AML-193 (cell line): ENCODE measurements around the gene S100A1.

Experiments
- DNase-seq, 2 experiments: peaks; one replicate each; lab custom pipeline; 2025; lab: John Stamatoyannopoulos, UW

The S100A1 gene

DNA sequence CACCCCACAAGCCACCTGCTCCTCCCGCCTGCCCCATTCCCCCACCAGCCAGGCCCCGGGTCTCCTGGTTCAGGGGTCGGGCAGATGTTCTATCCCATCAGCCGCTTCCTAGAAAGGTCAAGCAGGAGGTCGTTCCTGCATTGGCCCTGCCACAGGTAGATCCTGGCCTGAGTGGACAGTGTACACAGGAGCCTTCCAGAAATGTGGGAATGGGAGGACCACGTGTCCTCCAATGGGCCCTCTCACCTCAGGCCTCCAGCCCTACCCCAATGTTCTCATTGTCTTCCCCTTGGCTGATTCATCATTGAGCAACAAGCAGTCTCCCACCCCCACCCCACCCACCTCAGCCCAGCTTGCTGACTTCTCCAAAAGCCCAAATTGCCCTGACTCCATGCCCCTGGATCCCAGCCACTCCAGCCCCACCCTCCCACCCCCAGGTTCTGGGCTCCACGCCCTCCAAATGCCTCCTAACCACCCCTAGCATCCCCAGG, 17.4 kb upstream of the S100A1 start:
- no peak for DNase-seq

DNA sequence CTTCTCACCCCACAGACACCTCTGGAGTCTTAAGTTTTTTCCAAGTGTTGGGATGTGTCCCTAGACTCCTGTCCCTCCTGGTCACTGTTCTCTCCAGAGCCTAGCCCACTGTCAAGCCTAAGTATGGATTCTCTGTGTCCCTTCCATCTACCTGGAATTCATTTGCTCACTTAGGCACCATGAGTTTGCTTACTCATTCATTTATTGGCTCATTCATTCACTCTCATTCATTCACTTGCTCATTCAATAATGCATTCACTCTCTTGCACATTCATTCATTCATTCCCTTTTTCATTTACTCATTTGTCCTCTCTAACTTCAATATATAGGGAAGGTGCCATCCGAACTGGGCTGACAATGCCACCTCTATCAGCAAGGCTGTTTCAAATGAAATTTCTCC, 16.9 kb upstream of the S100A1 start:
- no peak for DNase-seq

DNA sequence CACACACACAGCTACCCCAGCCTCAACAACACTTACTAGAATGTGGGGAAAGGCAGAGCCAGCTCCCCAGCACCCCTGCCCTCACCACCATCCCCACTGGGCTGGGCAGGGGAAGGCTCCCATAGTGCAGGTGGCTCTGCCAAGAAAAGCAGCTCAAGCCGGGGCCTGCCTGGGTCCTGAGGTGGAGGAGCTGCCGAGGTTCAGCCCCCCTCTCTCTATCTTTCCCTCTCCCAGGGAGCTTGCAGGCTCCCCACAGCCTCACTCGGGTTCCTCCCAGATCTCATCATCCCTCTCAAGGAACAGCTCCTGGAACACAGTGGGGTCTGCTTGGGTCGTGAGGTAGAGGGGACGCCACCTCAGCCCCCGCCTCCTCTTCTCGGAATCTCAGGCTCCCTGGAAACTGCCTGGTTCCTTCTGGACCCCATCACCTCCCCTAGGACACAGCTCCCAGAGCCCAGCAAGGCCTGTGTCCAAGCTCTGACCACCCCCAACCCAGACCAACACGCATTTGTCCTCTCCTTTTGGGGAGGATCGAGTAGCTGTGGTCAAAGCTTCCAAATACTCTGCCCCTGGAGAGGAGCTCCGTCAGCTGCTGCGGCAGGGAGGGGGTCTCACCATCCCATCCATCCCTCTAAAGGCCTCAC, 16.0 kb upstream of the S100A1 start:
- DNase-seq = no peak

- no peak for DNase-seq
These were observed 15.4 kb upstream of the S100A1 start, which contains the start of gene S100A16 for GRCh38 chr1:153612755-153613331. Gene S100A16 (minus strand): TSS chr1:153613137. CDS start chr1:153608151, 4,986 bp downstream.

DNA sequence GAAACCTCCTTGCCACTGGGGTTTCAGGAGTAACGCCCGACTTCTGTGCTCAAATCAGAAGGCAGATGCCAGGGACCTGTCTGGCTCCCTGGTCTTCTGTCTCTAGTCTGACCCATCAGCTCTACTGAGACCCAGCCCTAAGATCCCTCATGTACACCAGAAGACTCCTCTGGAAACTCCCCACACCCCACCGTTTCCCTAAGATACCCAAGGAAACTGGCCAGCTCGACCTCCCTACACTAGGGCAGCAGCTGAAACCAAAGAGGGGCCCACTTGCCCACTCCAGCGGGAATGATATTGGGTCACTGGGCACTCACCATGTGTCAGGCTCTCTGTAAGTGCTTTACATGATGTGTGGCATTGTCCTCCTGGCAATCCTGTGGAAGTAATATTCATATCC, 14.8 kb upstream of the S100A1 start:
- no peak for DNase-seq

- DNase-seq = no peak
These were observed 13.9 kb upstream of the S100A1 start for GRCh38 chr1:153614189-153614900.

- DNase-seq = no peak
These were observed 13.3 kb upstream of the S100A1 start for GRCh38 chr1:153614906-153615305.

DNA sequence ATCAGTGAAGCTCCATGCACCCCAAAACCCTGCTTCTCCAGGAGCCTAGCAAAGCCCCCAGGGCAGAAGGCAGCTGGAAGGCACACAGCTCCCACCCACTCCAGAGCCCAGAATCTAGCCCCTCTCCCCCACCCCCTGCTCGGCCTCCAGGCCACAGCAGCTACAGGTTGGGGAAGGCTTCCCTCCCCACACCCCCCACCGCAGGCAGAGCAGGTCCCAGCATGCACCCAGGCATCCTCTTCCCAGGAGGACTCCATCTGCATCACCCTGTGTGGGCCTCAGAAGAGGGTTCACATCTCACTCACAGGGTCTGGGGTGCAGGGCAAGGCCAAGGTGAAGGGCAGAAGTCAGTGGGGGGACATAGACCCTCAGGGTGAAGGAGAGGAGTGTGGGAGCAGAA, 12.8 kb upstream of the S100A1 start:
- DNase-seq = no peak

- no peak for DNase-seq
These were observed 11.9 kb upstream of the S100A1 start, which contains the start of gene S100A14 for GRCh38 chr1:153616144-153616916. Gene S100A14 (minus strand): TSS chr1:153616325. CDS start chr1:153615858, 467 bp downstream.

GRCh38 chr1:153616917-153617311, 11.3 kb upstream of the S100A1 start:
- DNase-seq = no peak

DNA sequence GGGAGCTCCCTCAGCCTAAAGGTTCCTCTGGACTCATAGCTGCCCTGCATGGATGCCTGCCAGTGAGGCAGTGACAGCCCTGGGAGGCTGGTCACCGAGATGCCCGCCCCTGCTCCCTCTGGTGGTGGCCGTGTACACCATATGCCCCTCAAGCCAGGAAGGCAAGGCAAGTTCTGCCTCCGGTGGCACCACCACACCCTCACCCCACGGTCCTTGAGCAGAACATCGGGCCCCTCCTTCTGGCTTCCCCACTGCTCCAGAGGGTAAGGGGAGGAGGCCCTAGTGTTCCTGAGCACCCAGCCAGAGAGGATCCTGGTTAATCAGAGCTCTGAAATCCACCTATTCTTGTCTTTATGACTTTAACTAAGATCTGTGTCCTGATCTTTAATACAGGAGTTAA, 10.6 kb upstream of the S100A1 start:
- peak; percentile 33 to 61 for DNase-seq

DNA sequence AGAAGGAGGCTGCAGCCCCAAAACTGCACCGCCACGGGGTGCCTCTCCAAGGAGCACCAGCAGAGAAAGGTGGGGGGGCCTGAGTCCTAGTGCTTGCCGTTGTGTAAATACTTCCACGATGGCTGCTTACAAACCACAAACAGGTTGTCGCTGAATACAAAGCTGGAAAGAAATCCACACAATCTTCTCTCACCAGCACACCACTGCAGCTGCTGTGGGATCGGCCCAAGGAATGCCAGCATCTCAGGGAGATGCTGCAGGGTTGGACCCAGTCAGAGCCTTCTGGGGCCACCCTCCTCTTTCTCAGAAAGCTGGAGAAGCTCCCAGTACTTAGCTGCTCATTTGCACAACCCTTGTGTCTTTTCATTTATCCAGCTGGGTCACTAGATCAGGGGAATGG, 9.1 kb upstream of the S100A1 start:
- no peak for DNase-seq

DNA sequence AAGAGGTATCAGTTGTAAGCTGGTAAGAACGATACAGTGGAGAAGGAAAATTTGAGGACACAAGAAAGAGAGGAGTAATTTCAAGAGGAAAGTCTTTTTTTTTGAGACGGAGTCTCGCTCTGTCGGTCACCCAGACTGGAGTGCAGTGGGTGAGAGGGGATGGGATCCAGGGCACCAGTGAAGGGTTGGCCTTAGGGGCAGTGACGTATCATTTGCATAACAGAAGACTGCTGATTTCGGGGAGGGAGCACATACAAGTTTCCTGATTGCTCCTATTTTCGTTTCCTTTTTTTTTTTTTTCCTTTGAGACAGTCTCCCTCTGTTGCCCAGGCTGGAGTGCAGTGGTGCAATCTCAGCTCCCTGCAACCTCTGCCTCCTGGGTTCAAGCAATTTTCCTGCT, 5.1 kb upstream of the S100A1 start:
- DNase-seq = no peak

DNA sequence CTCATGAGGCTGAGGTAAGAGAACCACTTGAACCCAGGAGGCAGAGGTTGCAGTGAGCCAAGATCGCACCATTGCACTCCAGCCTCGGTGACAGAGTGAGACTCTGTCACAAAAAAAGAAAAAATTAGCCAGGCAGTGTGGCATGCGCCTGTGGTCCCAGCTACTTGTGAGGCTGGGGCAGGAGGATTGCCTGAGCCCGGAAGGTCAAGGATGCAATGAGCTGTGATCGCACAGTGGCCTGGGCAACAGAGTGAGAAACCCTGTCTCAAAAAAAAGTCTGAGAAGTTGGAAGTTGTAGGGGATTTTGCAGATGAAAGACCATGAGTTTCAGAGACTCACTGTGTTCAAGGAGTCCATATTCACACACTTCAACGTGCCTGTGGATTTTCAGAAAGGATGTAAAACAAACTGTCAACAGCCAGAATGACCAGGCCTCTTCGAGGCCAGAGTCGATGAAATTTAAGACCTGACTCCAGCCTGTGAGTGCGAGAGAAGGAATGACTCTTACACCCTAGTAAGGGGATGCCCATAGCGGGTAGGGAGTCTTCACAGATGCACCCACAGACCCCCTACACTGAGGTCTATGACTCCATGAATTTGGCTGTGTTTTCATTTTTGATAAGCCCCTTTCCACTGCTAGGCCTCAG, 3.1 kb upstream of the S100A1 start:
- DNase-seq = no peak

DNA sequence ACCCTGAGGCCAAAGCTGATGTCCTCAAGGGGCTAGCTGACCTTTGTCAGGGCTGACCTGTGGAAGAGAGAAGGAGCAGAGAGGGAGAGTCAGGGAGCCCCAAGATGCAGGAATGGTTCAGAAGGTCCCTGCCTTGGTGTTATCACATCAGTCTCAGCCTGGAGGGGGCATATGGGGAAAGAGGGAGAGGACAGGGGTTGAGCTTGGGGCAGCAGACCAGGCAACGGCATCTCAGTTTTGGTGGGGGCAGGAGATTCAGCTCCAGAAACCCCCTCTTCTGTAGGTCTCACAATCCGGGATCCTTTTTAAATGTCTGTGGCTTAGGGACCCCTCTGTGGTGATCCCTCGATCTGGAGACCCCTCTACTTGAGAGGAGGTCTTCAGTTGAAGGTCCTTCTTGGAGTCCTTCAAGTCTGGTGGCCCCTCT, 1.7 kb upstream of the S100A1 start:
- DNase-seq = no peak

DNA sequence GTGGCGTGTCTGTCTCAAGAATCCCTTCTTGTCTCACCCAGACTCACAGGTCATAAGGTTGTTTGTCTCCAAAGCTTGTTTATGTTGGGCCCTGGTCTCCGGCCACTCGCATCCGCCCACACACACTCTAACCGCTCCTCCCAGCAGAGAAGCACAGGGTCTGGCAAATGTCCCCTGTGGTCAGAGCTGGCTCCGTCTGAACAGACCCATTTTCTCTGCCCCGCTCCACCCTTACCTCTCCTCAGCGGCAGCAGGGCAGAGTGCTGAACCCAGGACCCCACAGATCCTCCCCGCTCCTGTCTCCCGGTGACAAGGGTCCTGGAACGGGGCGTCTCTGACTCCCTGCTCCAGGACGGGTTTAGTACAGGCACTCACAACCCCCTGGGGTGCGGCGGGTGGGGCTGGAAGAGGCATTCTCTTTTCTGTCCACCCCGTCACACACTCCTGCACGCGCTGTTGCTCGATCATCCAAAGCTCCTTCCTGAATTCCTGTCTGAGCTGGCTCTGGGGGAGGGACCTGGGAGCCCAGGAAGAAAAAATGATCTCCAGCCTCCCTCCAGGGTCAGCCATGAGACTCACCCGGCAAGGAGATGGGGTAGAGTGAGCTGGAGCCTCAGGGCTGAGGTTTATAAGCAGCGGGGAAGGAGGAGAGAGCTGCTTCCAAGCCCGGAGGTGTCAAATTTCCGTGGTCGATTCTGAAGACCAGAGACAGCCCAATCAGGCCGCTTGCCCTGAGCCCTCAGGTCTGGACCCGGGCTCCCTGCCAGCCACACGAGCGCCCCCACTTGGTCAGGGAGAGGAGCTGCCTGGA, 1.1 kb upstream of the S100A1 start, which contains the start of gene S100A13:
TSS of gene S100A13 (minus strand) at position 602 of the 811 bp plus-strand sequence. CDS start 1,033 bp downstream, outside the sequence.
- DNase-seq = no peak

DNA sequence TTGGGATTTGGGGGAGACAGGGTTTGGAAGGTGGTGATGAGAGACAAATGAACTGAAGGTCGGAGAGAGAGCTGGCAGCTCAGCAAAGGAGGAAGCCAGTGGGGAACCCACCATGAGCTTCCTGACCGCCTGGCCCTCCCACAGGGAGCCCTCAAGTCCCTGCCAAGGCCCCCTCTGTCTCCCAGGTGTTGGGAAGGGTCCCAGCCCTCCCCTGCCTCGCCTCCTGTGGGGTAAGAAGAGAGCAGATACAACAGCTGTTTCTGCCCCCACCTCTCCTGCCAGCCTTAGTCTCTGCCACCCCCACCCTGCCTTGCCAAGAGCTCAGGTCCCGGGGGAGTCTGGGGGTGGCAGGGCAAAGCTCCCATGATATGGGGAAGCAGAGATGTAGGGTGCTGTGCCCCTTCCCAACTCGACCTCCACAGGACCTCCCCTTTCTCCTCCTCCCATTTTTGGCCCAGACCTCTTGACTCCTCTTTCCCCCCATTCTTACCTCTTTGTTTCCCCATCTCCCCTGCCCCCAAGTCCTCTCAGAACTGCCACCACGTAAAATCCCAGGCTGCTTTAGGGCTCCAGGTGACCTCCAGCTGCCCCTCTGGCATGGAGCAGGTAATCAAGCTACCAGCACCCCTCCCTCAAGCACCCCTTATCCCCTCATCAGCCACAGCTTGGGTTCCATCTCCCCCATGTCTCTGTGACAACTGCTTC, 556 bp downstream of the S100A1 start:
- no peak for DNase-seq

GRCh38 chr1:153629343-153629665, 1.1 kb downstream of the S100A1 start:
- no peak for DNase-seq

- DNase-seq = no peak
These were observed 1.7 kb downstream of the S100A1 start for GRCh38 chr1:153629971-153630370.

DNA sequence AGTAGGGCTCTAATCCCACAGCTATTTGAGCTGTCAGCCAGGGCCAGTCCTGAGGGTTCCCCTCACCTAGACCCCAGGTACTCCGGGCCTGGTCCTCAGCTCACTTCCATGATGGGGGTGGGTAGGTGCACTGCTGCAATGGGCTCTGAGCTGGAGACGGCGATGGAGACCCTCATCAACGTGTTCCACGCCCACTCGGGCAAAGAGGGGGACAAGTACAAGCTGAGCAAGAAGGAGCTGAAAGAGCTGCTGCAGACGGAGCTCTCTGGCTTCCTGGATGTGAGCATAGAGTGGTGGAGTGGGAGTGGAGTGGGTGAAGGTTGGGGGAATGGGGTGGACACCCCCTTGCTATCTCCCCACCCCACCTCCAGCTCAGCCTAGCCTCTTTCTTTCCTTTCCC, 2.1 kb downstream of the S100A1 start:
- no peak for DNase-seq
